ENCODE data around the gene TMEM101. TPM values are rescaled to one million over a fixed set of nuclear protein-coding genes. Genes with fewer than 3 reads are reported as not detected.

TMEM101 gene
- total RNA-seq, 4 donors from 2014 or later = 33.6 to 56.9 (median 45.0) TPM

Small RNA genes within 50 kb of the gene (small RNA-seq; reads per million reads assigned to genes)
- gene RF00012 = not detected

Other genes starting within 250 kb of the TMEM101 start
- gene DUSP3, start 236.0 kb downstream of the TMEM101 start, total RNA-seq = 10 to 100 TPM; 67.7 to 98.5 (median 72.0) TPM
- under 1 TPM in 1 of 4 donors, not detected in 3; 0.13 TPM for gene CFAP97D1, start 234.5 kb downstream of the TMEM101 start, total RNA-seq
- 10 to 100 TPM in 3 of 4 donors, 1 to 10 TPM in 1; 7.1 to 20.5 (median 15.4) TPM for gene MPP3, start 181.8 kb downstream of the TMEM101 start, total RNA-seq
- gene CD300LG, start 167.8 kb downstream of the TMEM101 start, total RNA-seq = 10 to 100 TPM in 1 of 4 donors, 1 to 10 TPM in 3; 1.5 to 22.5 (median 2.2) TPM
- gene MPP2, start 107.4 kb downstream of the TMEM101 start, total RNA-seq = 10 to 100 TPM in 1 of 4 donors, 1 to 10 TPM in 3; 6.5 to 30.8 (median 9.0) TPM
- not detected for gene PPY, start 72.5 kb downstream of the TMEM101 start, total RNA-seq
- 1 to 10 TPM in 1 of 4 donors, not detected in 3; 2.2 TPM for gene PYY, start 61.0 kb downstream of the TMEM101 start, total RNA-seq
- gene NAGS, start 10.3 kb downstream of the TMEM101 start, total RNA-seq = 10 to 100 TPM; 11.9 to 19.2 (median 14.5) TPM
- 10 to 100 TPM; 41.3 to 47.2 (median 43.8) TPM for gene LSM12, start 51.7 kb upstream of the TMEM101 start, total RNA-seq
- gene G6PC3, start 55.8 kb upstream of the TMEM101 start, total RNA-seq = 100 to 1,000 TPM in 2 of 4 donors, 10 to 100 TPM in 2; 41.4 to 104 (median 80.8) TPM
- gene HDAC5, start 108.7 kb upstream of the TMEM101 start, total RNA-seq = 100 to 1,000 TPM in 2 of 4 donors, 10 to 100 TPM in 2; 69.5 to 142 (median 107) TPM
- gene HROB, start 127.0 kb upstream of the TMEM101 start, total RNA-seq = 1 to 10 TPM in 1 of 4 donors, under 1 TPM in 3; 0.20 to 1.1 (median 0.30) TPM
- gene ASB16, start 155.7 kb upstream of the TMEM101 start, total RNA-seq = 1 to 10 TPM; 1.4 to 2.4 (median 1.7) TPM
- gene TMUB2, start 172.0 kb upstream of the TMEM101 start, total RNA-seq = 10 to 100 TPM; 30.6 to 50.5 (median 44.6) TPM
- gene ATXN7L3, start 184.9 kb upstream of the TMEM101 start, total RNA-seq = 10 to 100 TPM; 52.4 to 64.5 (median 58.0) TPM
- 10 to 100 TPM; 63.6 to 97.4 (median 89.5) TPM for gene UBTF, start 204.7 kb upstream of the TMEM101 start, total RNA-seq